ENCODE data around the gene CDON. TPM values are rescaled to one million over a fixed set of nuclear protein-coding genes. Genes with fewer than 3 reads are reported as not detected.
"Not testable (repeated sequence)": the region's sequence is repeated elsewhere in the genome, so short reads cannot be mapped to it uniquely, and the experiment has no call there.

CDON gene
- total RNA-seq, 2 experiments from 2014 or later, result 1.9 to 2.7 TPM

GRCh38 chr11:126029237-126029636, 33.4 kb downstream of the CDON start:
- ChIA-PET POLR2A (no interaction called here), CTCF (no interaction called here)
- DNase-seq (no peak), ATAC-seq (ENCODE audit: poor library complexity) (no peak)
- H3K4me1 ChIP-seq (ENCODE audit: insufficient read depth, low read length), result no peaks in the 10 kb centered on the region
- H3K27me3 ChIP-seq (ENCODE audit: control insufficient read depth in 1 of 2, insufficient read depth in 2 of 2, low read length in 2 of 2), result no peaks in the 10 kb centered on the region
- intact Hi-C loops (cut with DNase I, micrococcal nuclease), result no loop called here
- no peaks in the 10 kb centered on the region for H3K36me3 ChIP-seq (ENCODE audit: insufficient read depth, low read length)
- H3K27ac ChIP-seq (ENCODE audit: low read depth in 1 of 2, low read length in 2 of 2), result no peak overlapping the region
- no peaks in the 10 kb centered on the region for H3K4me1 Mint-ChIP-seq (ENCODE audit: low read depth)
- no peaks in the 10 kb centered on the region for H3K9me3 ChIP-seq (ENCODE audit: control insufficient read depth in 1 of 2, insufficient read depth in 1 of 2, low read length in 2 of 2)
- H3K27me3 Mint-ChIP-seq, result peaks cover 19% of the 10 kb centered on the region
- no peak overlapping the region for H3K4me3 Mint-ChIP-seq
- H3K27ac Mint-ChIP-seq, result no peak overlapping the region
- TF ChIP-seq CTCF (IDR thresholded peaks at IDR 0.05), result no peak
- H3K9me3 Mint-ChIP-seq, result no peaks in the 10 kb centered on the region
- H3K4me3 ChIP-seq (ENCODE audit: low read length), result no peak overlapping the region
- H3K36me3 Mint-ChIP-seq (ENCODE audit: low read depth), result no peaks in the 10 kb centered on the region

- H3K4me3 Mint-ChIP-seq; H3K9me3 Mint-ChIP-seq; H3K36me3 Mint-ChIP-seq (ENCODE audit: low read depth); ATAC-seq (ENCODE audit: poor library complexity); H3K27ac ChIP-seq (ENCODE audit: low read depth in 1 of 2, low read length in 2 of 2); H3K4me1 ChIP-seq (ENCODE audit: insufficient read depth, low read length); CTCF ChIA-PET; H3K36me3 ChIP-seq (ENCODE audit: insufficient read depth, low read length); H3K4me1 Mint-ChIP-seq (ENCODE audit: low read depth); H3K4me3 ChIP-seq (ENCODE audit: low read length); H3K9me3 ChIP-seq (ENCODE audit: control insufficient read depth in 1 of 2, insufficient read depth in 1 of 2, low read length in 2 of 2); POLR2A ChIA-PET; intact Hi-C loops (cut with DNase I, micrococcal nuclease); H3K27me3 ChIP-seq (ENCODE audit: control insufficient read depth in 1 of 2, insufficient read depth in 2 of 2, low read length in 2 of 2); DNase-seq; H3K27ac Mint-ChIP-seq: not testable (repeated sequence)
- H3K27me3 Mint-ChIP-seq, result peaks cover 17% of the 10 kb centered on the region
Observed at GRCh38 chr11:126028534-126028933, 34.1 kb downstream of the CDON start.

- Histone ChIP-seq H3K4me1 (ENCODE audit: insufficient read depth, low read length) (no peaks in the 10 kb centered on the region), H3K9me3 (ENCODE audit: control insufficient read depth in 1 of 2, insufficient read depth in 1 of 2, low read length in 2 of 2) (no peaks in the 10 kb centered on the region), H3K4me3 (ENCODE audit: low read length) (no peak overlapping the region), H3K27me3 (ENCODE audit: control insufficient read depth in 1 of 2, insufficient read depth in 2 of 2, low read length in 2 of 2) (no peaks in the 10 kb centered on the region), H3K36me3 (ENCODE audit: insufficient read depth, low read length) (no peaks in the 10 kb centered on the region), H3K27ac (ENCODE audit: low read depth in 1 of 2, low read length in 2 of 2) (no peak overlapping the region)
- no peaks in the 10 kb centered on the region for H3K4me1 Mint-ChIP-seq (ENCODE audit: low read depth)
- H3K27me3 Mint-ChIP-seq, result peaks cover 5% of the 10 kb centered on the region
- no peaks in the 10 kb centered on the region for H3K9me3 Mint-ChIP-seq
- no peaks in the 10 kb centered on the region for H3K36me3 Mint-ChIP-seq (ENCODE audit: low read depth)
- H3K27ac Mint-ChIP-seq, result no peak overlapping the region
- POLR2A ChIA-PET, result no interaction called here
- CTCF ChIA-PET, result no interaction called here
- ATAC-seq (ENCODE audit: poor library complexity) (no peak), DNase-seq (no peak)
- TF ChIP-seq CTCF (IDR thresholded peaks at IDR 0.05), result no peak
- intact Hi-C loops (cut with DNase I, micrococcal nuclease), result no loop called here
- no peak overlapping the region for H3K4me3 Mint-ChIP-seq
Observed at GRCh38 chr11:126026579-126026978, 36.1 kb downstream of the CDON start.

- no peak overlapping the region for H3K27ac ChIP-seq (ENCODE audit: low read depth in 1 of 2, low read length in 2 of 2)
- H3K4me1 ChIP-seq (ENCODE audit: insufficient read depth, low read length), result no peaks in the 10 kb centered on the region
- H3K4me3 ChIP-seq (ENCODE audit: low read length), result no peak overlapping the region
- peaks cover 3% of the 10 kb centered on the region for H3K36me3 Mint-ChIP-seq (ENCODE audit: low read depth)
- no peaks in the 10 kb centered on the region for H3K9me3 ChIP-seq (ENCODE audit: control insufficient read depth in 1 of 2, insufficient read depth in 1 of 2, low read length in 2 of 2)
- H3K9me3 Mint-ChIP-seq, result no peaks in the 10 kb centered on the region
- CTCF ChIA-PET, result no interaction called here
- no peak for ATAC-seq (ENCODE audit: poor library complexity)
- no peak overlapping the region for H3K4me3 Mint-ChIP-seq
- DNase-seq, result no peak
- POLR2A ChIA-PET, result no interaction called here
- H3K4me1 Mint-ChIP-seq (ENCODE audit: low read depth), result no peaks in the 10 kb centered on the region
- no peak for TF ChIP-seq CTCF (IDR thresholded peaks at IDR 0.05)
- H3K27me3 ChIP-seq (ENCODE audit: control insufficient read depth in 1 of 2, insufficient read depth in 2 of 2, low read length in 2 of 2), result no peaks in the 10 kb centered on the region
- H3K36me3 ChIP-seq (ENCODE audit: insufficient read depth, low read length), result no peaks in the 10 kb centered on the region
- no peak overlapping the region for H3K27ac Mint-ChIP-seq
- peaks cover 4% of the 10 kb centered on the region for H3K27me3 Mint-ChIP-seq
- intact Hi-C loops (cut with DNase I, micrococcal nuclease), result no loop called here
Observed at GRCh38 chr11:126025822-126026221, 36.8 kb downstream of the CDON start.

Measured in CD4-positive, alpha-beta T cell (primary cell).